ENCODE data around the gene PLLP. TPM values are rescaled to one million over a fixed set of nuclear protein-coding genes. Genes with fewer than 3 reads are reported as not detected.
A peak's percentile ranks its signal among the peaks of the same experiment; 100 is the strongest.
"Not testable (repeated sequence)": the region's sequence is repeated elsewhere in the genome, so short reads cannot be mapped to it uniquely, and the experiment has no call there.

Gene PLLP
- total RNA-seq, 1 experiment from 2014 or later, result 1.6 TPM

- DNase-seq, result no peak
- H3K27me3 ChIP-seq (ENCODE audit: control insufficient read depth, insufficient read depth, low read length), result peaks cover 8% of the 10 kb centered on the region
- no peaks in the 10 kb centered on the region for H3K36me3 ChIP-seq (replicated peaks; ENCODE audit: control insufficient read depth, insufficient read depth, low read length)
- no peak overlapping the region for H3K4me3 ChIP-seq (ENCODE audit: insufficient read depth, low read depth, low read length)
Observed at GRCh38 chr16:57289391-57290257, 5.2 kb upstream of the PLLP start.

GRCh38 chr16:57285379-57285778, 907 bp upstream of the PLLP start:
- Histone ChIP-seq H3K36me3 (replicated peaks; ENCODE audit: control insufficient read depth, insufficient read depth, low read length) (no peaks in the 10 kb centered on the region), H3K4me3 (ENCODE audit: insufficient read depth, low read depth, low read length) (peak overlapping the region; percentile 78; the same call in 1 of the 2 replicates), H3K27me3 (ENCODE audit: control insufficient read depth, insufficient read depth, low read length) (peaks cover 30% of the 10 kb centered on the region)
- no peak for DNase-seq

DNA sequence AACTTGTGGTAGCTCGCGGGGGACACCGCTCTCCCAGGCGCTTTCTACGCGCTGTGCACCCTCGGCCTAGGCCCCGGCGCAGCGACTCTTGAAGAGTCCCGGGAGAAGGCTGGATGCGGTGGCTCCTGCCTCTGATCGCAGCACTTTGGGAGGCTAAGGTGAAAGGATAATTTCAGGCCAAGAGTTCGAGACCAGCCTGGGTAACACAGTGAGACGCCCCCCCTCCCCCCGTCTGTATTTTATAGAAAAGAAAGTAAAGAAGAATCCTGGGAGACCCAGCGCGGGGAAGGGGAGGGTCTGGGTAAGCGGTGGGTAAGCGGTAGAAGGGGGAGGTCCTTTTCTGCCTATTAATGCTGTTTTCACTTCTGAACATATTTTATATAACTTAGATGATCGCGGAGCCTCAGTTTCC, 486 bp upstream of the PLLP start:
- no peak for DNase-seq
- peaks cover 30% of the 10 kb centered on the region for H3K27me3 ChIP-seq (ENCODE audit: control insufficient read depth, insufficient read depth, low read length)
- H3K36me3 ChIP-seq (replicated peaks; ENCODE audit: control insufficient read depth, insufficient read depth, low read length), result no peaks in the 10 kb centered on the region
- peak overlapping the region; percentile 78 for H3K4me3 ChIP-seq (ENCODE audit: insufficient read depth, low read depth, low read length)

DNA sequence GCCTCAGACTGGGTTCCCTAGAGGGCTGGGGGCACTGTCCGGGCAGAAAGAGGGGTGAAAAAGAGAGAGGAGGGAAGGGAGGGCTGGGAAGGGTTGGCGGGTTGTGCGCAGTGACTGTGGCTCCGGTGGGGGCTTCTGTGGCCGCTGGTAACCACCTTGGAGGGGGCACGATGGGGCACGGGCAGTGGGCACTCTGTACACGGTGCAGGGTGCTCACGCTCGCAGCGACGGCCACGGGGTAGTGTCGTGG, 588 bp downstream of the PLLP start:
- Histone ChIP-seq H3K4me3 (ENCODE audit: insufficient read depth, low read depth, low read length) (peak overlapping the region; percentile 78), H3K27me3 (ENCODE audit: control insufficient read depth, insufficient read depth, low read length) (peaks cover 30% of the 10 kb centered on the region), H3K36me3 (replicated peaks; ENCODE audit: control insufficient read depth, insufficient read depth, low read length) (no peaks in the 10 kb centered on the region)
- DNase-seq, result no peak

DNA sequence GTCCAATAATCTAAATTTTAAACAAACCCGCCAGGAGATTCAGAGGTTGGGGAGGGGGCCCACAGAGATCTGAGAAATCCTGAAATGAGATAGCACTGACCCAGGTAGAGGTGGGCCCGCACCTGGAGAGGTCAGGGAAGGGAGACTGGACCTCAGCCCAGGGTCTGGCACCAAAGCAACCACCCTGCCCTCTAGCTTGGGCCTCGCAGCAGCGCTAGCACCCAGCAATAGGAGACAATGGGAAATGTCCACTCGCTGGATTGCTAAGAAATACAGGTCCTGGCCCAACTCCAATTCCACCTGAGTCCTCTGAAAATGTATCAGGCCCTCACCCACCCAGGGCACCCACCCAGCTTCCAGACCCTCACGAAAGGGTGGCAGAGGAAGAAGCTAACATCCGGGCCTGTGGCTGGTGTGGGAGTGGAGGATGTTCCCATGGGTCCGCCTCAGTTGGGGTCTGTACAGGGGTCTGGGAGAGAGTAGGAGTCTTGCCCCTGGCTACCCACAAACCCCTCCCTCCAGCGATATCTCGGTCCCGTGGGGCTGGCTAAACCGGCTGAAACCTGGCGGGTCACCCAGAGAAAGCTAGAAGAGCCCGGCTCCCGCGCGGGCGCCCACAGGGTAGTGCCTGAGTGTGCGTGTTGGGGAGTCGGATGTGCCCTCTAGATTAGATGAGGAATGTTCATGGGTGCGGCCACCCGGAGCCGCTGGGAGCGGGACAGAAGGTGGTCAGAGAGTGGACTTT, 1.1 kb downstream of the PLLP start:
- Histone ChIP-seq H3K4me3 (ENCODE audit: insufficient read depth, low read depth, low read length) (peak overlapping the region; percentile 78), H3K36me3 (replicated peaks; ENCODE audit: control insufficient read depth, insufficient read depth, low read length) (no peaks in the 10 kb centered on the region), H3K27me3 (ENCODE audit: control insufficient read depth, insufficient read depth, low read length) (peaks cover 30% of the 10 kb centered on the region)
- peak; percentile 67 for DNase-seq

DNA sequence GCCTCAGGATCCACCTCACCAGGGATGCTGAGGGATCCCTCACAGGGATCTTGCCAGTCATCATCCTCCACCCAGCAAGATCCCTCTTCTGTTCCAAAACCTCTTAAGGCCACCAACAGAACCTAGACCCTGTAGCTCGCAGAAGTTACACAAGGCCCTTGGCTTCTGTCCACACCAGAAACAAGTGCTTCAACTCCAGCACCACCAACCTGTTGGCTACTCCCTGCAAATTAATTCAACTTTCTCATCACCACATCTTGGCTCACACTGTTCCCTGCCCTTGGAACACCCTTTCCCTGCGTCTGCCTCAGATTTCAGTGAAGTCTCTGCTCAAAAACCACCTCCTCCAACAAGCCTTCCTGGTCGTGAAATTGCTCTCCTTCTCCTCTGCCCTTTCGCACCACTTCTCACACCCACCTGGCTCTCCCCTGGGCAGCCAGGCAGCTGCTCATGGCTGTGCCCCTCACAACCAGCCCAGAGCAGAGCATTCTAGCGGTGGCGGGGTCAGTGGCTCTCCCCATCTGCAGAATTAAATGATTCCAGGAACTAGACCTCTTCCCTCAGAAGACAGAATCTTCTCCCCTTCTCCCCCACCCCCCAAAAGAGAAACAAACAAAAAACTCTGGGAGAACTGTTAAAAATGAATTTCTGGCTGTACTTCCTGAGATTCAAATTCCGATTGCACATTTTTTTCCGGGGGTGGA, 1.8 kb downstream of the PLLP start:
- peak; percentile 36 for DNase-seq
- H3K4me3 ChIP-seq (ENCODE audit: insufficient read depth, low read depth, low read length), result no peak overlapping the region
- H3K36me3 ChIP-seq (replicated peaks; ENCODE audit: control insufficient read depth, insufficient read depth, low read length), result no peaks in the 10 kb centered on the region
- peaks cover 30% of the 10 kb centered on the region for H3K27me3 ChIP-seq (ENCODE audit: control insufficient read depth, insufficient read depth, low read length)

GRCh38 chr16:57281791-57282190, 2.7 kb downstream of the PLLP start:
- Histone ChIP-seq H3K36me3 (replicated peaks; ENCODE audit: control insufficient read depth, insufficient read depth, low read length) (no peaks in the 10 kb centered on the region), H3K4me3 (ENCODE audit: insufficient read depth, low read depth, low read length) (no peak overlapping the region), H3K27me3 (ENCODE audit: control insufficient read depth, insufficient read depth, low read length) (peaks cover 30% of the 10 kb centered on the region)
- peak; percentile 34 for DNase-seq

DNA sequence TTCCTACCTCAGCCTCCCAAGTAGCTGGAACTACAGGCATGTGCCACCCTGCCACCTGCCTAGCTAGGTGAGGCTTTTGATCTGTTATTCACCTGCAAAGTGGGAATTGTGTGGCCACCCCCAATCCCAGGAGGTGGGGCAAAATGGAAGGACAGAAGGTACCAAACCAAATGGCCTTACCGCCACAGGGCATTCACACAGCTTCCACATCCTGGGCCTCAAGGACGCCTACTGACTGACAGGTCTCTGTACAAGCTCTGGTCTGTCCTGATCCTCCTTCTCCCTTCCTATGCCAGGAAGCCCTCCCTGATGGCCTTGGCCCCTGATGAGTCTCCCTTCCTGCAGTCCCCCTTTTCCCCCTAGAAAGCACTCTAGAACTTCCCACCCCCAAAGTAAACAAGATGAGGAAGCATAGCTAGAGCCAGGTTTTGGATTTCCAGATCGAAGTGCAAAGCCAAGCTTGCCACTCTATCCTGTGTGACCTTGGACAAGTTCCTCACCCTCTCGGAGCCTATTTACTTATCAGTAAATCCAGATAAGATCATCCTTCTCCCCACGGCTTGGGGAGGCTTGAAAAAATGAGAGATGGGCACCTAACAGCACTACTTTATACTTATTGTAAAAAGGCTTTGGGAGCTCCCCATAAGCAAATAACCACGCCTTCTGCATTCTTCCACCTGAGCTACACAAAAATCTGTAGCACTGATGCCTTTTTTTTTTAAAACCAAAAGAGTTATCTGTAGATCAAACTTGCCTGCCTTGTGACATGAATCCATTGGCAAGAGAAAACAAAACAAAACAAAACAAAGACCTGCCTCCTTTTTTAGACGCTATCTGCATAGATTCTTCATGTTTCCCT, 4.5 kb downstream of the PLLP start:
- no peaks in the 10 kb centered on the region for H3K36me3 ChIP-seq (replicated peaks; ENCODE audit: control insufficient read depth, insufficient read depth, low read length)
- DNase-seq, result peak; percentile 28
- H3K27me3 ChIP-seq (ENCODE audit: control insufficient read depth, insufficient read depth, low read length), result peaks cover 25% of the 10 kb centered on the region
- H3K4me3 ChIP-seq (ENCODE audit: insufficient read depth, low read depth, low read length), result no peak overlapping the region

DNA sequence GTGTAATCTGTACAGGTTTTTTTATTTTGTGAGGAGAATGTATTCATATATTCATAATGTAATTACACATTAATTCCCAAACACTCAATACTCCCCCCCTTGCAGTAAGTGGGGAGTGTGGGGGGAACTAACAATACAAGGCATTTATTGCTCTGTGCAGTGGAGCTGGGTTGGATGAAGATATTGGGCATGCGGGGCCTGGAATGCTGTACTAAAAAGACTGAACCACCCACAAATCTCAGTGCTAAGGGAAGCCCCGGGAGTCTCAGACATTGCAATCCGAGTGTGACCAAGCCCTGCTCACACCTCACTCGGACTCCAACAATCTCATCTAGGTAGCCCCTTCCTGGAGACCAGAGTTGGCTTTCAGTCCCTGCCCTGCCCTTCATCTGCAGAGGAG, 6.0 kb downstream of the PLLP start:
- Histone ChIP-seq H3K36me3 (replicated peaks; ENCODE audit: control insufficient read depth, insufficient read depth, low read length) (no peaks in the 10 kb centered on the region), H3K4me3 (ENCODE audit: insufficient read depth, low read depth, low read length) (no peak overlapping the region), H3K27me3 (ENCODE audit: control insufficient read depth, insufficient read depth, low read length) (peaks cover 11% of the 10 kb centered on the region)
- no peak for DNase-seq

GRCh38 chr16:57277586-57277985, 6.9 kb downstream of the PLLP start:
- peak; percentile 33 for DNase-seq
- H3K36me3 ChIP-seq (replicated peaks; ENCODE audit: control insufficient read depth, insufficient read depth, low read length), result no peaks in the 10 kb centered on the region
- H3K27me3 ChIP-seq (ENCODE audit: control insufficient read depth, insufficient read depth, low read length), result peaks cover 4% of the 10 kb centered on the region
- no peak overlapping the region for H3K4me3 ChIP-seq (ENCODE audit: insufficient read depth, low read depth, low read length)

DNA sequence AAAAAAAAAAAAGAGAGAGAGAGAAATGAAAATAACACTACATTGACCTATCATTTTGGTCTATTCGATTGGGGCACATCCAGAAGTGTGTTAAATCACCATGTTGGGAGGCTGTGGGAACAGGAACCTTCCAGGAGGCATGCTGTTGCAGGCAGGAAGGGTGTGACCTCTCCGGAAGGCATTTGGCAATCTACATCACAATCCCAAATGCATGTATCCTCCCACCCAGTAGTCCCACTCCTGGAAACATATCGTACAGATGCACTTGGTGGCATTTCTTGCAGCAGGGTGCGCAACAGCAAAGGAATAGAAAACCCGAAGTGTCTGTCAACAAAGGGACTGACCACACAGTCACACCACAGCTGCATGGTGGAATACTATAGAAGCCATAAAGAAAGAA, 7.9 kb downstream of the PLLP start:
- peak; percentile 33 for DNase-seq
- Histone ChIP-seq H3K4me3 (ENCODE audit: insufficient read depth, low read depth, low read length) (no peak overlapping the region), H3K27me3 (ENCODE audit: control insufficient read depth, insufficient read depth, low read length) (no peaks in the 10 kb centered on the region), H3K36me3 (replicated peaks; ENCODE audit: control insufficient read depth, insufficient read depth, low read length) (no peaks in the 10 kb centered on the region)

DNA sequence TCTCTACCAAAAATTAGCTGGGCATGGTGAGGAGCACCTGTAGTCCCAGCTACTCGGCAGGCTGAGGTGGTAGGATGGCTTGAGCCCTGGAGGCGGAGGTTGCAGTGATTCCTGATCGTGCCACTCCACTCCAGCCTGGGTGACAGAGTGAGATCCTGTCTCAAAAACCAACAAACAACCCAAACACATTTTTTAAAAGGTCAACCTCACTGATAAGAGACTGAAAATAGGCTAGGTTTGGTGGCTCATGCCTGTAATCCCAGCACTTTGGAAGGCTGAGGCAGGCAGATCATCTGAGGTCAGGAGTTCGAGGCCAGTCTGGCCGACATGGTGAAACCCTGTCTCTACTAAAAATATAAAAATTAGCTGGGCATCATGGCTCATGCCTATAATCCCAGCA, 8.5 kb downstream of the PLLP start:
- H3K36me3 ChIP-seq (replicated peaks; ENCODE audit: control insufficient read depth, insufficient read depth, low read length); H3K4me3 ChIP-seq (ENCODE audit: insufficient read depth, low read depth, low read length); DNase-seq; H3K27me3 ChIP-seq (ENCODE audit: control insufficient read depth, insufficient read depth, low read length): not testable (repeated sequence)

GRCh38 chr16:57273826-57274225, 10.6 kb downstream of the PLLP start:
- DNase-seq, result no peak
- Histone ChIP-seq H3K4me3 (ENCODE audit: insufficient read depth, low read depth, low read length) (no peak overlapping the region), H3K36me3 (replicated peaks; ENCODE audit: control insufficient read depth, insufficient read depth, low read length) (no peaks in the 10 kb centered on the region), H3K27me3 (ENCODE audit: control insufficient read depth, insufficient read depth, low read length) (no peaks in the 10 kb centered on the region)

- Histone ChIP-seq H3K4me3 (ENCODE audit: insufficient read depth, low read depth, low read length) (no peak overlapping the region), H3K27me3 (ENCODE audit: control insufficient read depth, insufficient read depth, low read length) (no peaks in the 10 kb centered on the region), H3K36me3 (replicated peaks; ENCODE audit: control insufficient read depth, insufficient read depth, low read length) (no peaks in the 10 kb centered on the region)
- DNase-seq, result peak; percentile 61
Observed at GRCh38 chr16:57273359-57273758, 11.1 kb downstream of the PLLP start.
